H7 (cell line): ENCODE results near the gene CD74. TPM values are rescaled to one million over a fixed set of nuclear protein-coding genes. Genes with fewer than 3 reads are reported as not detected.

Experiments
- DNase-seq: peaks from one replicate; pipeline ENCODE4 v3.0.0; 2012
- H3K27me3 ChIP-seq: 2 replicates; pipeline ENCODE4 v1.6.0; 2011; ENCODE audit warnings: mild to moderate bottlenecking, low read length; ENCODE audit not compliant: control insufficient read depth, insufficient read depth
- H3K36me3 ChIP-seq: replicated peaks from 2 replicates; pipeline ENCODE4 v1.5.1; 2011; ENCODE audit warnings: low read length; ENCODE audit not compliant: control insufficient read depth, insufficient read depth
- H3K4me3 ChIP-seq: 2 replicates; pipeline ENCODE4 v1.5.1; 2011; ENCODE audit warnings: low read depth, mild to moderate bottlenecking, control low read depth, low read length, moderate library complexity; ENCODE audit not compliant: insufficient read depth
- total RNA-seq: library from RNA; depleted of rRNA; stranded (reverse); fragments of >200 nt; shearing (Covaris generic); gene quantifications from 2 replicates; pipeline ENCODE4 v1.2.3, GENCODE V29; 2014

Gene CD74
- total RNA-seq, 1 experiment from 2014 or later = 18.0 TPM

- no peak overlapping the region for H3K4me3 ChIP-seq
- no peaks in the 10 kb centered on the region for H3K27me3 ChIP-seq
- H3K36me3 ChIP-seq = peaks cover 44% of the 10 kb centered on the region
- no peak for DNase-seq
Measured at GRCh38 chr5:150399524-150400211, 13.0 kb downstream of the CD74 start.

GRCh38 chr5:150398722-150399523, 13.8 kb downstream of the CD74 start:
- Histone ChIP-seq H3K27me3 (no peaks in the 10 kb centered on the region), H3K36me3 (peaks cover 50% of the 10 kb centered on the region), H3K4me3 (no peak overlapping the region)
- DNase-seq = peak; percentile 80

DNA sequence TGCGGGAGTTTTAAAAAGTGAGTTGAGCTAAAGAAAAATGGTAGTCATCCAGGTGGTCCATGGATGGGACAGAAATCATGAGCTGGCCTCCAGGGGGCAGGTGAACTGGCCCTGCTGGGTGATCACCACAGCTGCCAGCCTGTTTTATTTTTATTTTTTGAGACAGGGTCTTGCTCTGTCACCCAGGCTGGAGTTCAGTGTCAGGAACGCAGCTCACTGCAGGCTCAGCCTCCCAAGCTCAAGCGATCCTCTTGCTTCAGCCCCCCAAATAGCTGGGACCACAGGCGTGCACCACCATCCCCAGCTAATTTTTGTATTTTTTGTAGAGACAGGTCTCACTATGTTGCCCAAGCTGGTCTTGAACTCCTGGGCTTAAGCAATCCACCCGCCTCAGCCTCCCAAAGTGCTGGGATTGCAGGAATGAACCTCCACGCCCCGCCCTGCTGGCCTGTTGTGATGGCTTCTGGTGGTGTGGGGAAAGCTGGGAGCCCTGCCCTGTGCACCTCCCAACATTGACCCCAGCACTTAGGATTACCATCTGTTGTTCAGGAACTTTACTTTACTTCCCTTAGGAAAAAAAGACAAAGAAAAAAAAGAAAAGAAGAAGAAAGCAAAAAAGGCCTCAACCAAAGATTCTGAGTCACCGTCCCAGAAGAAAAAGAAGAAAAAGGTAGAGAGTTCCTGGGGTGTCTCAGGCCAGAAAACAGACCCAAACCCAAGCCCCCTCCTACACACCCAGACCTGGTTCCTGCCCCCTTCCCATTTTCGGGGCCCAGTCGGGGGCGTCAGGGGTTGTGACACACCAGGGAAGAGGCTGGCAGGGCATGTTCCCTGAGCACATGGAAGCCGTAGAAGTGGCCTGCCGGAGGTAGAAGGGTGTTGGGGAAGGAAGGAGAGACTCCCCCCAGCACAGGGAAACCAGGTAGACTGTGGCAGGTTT, 14.7 kb downstream of the CD74 start:
- no peak for DNase-seq
- Histone ChIP-seq H3K4me3 (no peak overlapping the region), H3K27me3 (no peaks in the 10 kb centered on the region), H3K36me3 (peaks cover 56% of the 10 kb centered on the region)

- Histone ChIP-seq H3K27me3 (no peaks in the 10 kb centered on the region), H3K36me3 (peaks cover 62% of the 10 kb centered on the region), H3K4me3 (no peak overlapping the region)
- no peak for DNase-seq
Measured at GRCh38 chr5:150397146-150397781, 15.4 kb downstream of the CD74 start.

DNA sequence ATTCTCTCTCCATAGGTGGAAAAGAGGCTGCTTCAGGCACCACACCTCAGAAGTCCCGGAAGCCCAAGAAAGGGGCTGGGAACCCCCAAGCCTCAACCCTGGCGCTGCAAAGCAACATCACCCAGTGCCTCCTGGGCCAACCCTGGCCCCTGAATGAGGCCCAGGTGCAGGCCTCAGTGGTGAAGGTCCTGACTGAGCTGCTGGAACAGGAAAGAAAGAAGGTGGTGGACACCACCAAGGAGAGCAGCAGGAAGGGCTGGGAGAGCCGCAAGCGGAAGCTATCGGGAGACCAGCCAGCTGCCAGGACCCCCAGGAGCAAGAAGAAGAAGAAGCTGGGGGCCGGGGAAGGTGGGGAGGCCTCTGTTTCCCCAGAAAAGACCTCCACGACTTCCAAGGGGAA, 16.4 kb downstream of the CD74 start:
- H3K36me3 ChIP-seq = peaks cover 72% of the 10 kb centered on the region
- no peaks in the 10 kb centered on the region for H3K27me3 ChIP-seq
- DNase-seq = no peak
- H3K4me3 ChIP-seq = no peak overlapping the region

DNA sequence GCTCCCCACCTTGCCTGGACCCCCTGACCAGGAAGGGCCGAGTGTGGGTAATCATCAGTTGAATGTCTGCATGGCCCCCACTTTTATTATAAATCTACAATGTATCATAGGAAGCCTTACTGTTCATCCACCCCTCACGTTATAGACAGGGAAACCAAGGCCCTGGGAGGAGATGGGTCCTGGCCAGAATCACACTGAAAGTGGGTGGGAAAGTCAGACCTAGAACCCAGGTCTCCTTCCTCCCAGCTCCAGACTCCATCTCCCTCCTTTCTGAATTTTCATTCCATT, 17.1 kb downstream of the CD74 start:
- DNase-seq = no peak
- Histone ChIP-seq H3K36me3 (peaks cover 77% of the 10 kb centered on the region), H3K4me3 (no peak overlapping the region), H3K27me3 (no peaks in the 10 kb centered on the region)

GRCh38 chr5:150394912-150395687, 17.6 kb downstream of the CD74 start:
- Histone ChIP-seq H3K4me3 (no peak overlapping the region), H3K27me3 (no peaks in the 10 kb centered on the region), H3K36me3 (peaks cover 79% of the 10 kb centered on the region)
- DNase-seq = no peak

- peaks cover 79% of the 10 kb centered on the region for H3K36me3 ChIP-seq
- DNase-seq = no peak
- H3K4me3 ChIP-seq = no peak overlapping the region
- no peaks in the 10 kb centered on the region for H3K27me3 ChIP-seq
Measured at GRCh38 chr5:150394131-150394530, 18.6 kb downstream of the CD74 start.

GRCh38 chr5:150393096-150393645, 19.5 kb downstream of the CD74 start:
- peaks cover 72% of the 10 kb centered on the region for H3K36me3 ChIP-seq
- no peak for DNase-seq
- H3K4me3 ChIP-seq = no peak overlapping the region
- H3K27me3 ChIP-seq = no peaks in the 10 kb centered on the region

DNA sequence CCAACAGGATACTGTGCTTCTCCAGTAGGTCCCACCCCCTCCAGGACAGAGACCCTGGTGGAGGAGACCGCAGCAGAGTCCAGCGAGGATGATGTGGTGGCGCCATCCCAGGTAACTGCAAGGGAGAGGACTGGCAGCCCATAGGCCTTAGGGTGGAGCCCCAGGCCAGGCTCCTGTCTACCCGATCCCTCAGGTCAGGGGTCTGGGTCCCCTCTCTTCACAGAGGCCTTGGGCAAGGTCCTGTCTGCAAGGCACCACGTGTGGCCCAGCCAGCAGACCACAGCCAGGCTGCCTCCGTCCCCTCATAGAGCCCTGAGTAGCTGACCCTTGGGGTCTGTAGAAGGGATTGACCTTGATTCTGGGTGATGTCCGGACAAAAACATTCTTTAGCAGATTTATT, 20.0 kb downstream of the CD74 start:
- no peak overlapping the region for H3K4me3 ChIP-seq
- H3K36me3 ChIP-seq = peaks cover 77% of the 10 kb centered on the region
- H3K27me3 ChIP-seq = no peaks in the 10 kb centered on the region
- DNase-seq = no peak

GRCh38 chr5:150391986-150392385, 20.7 kb downstream of the CD74 start:
- Histone ChIP-seq H3K4me3 (no peak overlapping the region), H3K27me3 (no peaks in the 10 kb centered on the region), H3K36me3 (peaks cover 79% of the 10 kb centered on the region)
- no peak for DNase-seq

DNA sequence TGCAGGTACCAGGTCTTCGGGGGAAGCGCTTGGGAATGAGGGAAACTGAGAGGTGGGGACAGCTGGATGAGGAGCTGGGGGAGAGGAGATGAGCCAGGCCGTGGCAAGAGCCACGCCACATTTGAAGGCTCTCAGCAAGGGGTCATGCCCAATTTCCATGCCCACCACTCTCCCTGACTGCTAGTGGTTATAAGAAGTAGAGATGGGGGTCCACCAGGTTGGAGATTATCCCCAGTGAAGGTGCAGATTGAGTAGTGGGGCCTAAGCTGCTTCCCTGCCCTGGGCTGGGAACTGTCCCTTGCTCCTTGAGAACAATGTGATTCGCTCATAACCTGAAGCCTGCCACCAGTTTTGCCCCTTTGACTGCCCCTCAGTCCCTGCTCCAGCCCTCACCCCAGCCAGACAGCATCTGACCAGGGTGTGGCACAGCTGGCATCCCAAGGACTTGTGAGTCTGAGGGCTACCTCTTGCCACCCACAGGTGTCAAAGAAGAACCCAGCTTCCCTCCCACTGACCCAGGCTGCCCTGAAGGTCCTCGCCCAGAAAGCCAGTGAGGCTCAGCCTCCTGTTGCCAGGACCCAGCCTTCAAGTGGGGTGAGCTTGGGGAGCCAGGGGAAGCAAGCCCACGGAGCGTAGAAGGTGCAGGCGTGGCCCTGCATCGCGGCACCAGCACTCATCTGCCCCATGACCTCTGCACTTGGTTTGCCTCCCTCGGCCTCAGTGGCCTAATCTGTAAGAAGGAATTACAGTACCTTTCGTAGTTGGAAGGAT, 21.5 kb downstream of the CD74 start:
- H3K27me3 ChIP-seq = no peaks in the 10 kb centered on the region
- no peak overlapping the region for H3K4me3 ChIP-seq
- DNase-seq = no peak
- peaks cover 81% of the 10 kb centered on the region for H3K36me3 ChIP-seq
